Brain pericyte (primary cell): ENCODE results near the gene THOP1.

Source experiments
- DNase-seq: peaks from one replicate; pipeline ENCODE4 v3.0.0-alpha.2; 2012; ENCODE audit warnings: low read depth, low spot score

Gene THOP1

GRCh38 chr19:2762783-2763496 is 22.4 kb upstream of the THOP1 start:
- DNase-seq, result no peak

DNA sequence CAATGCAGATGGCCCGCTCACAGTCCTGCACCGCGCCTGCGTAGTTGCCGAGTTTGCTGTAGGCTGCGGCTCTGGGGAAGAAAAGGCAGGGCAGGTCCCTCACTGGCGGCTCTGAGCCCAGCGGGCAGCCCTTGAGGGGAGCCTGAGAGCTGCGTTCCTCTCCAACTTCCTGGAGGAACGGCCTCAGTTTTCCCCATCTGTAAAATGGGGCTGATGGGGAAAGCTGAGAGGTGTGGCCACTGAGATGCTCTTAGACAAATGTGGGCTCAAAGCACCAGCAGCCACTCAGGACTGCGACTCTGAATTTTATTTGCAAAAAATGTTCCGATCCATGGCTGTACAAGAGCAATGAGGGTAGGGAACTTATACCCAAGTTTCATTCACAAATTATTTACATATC is 21.6 kb upstream of the THOP1 start:
- no peak for DNase-seq

DNA sequence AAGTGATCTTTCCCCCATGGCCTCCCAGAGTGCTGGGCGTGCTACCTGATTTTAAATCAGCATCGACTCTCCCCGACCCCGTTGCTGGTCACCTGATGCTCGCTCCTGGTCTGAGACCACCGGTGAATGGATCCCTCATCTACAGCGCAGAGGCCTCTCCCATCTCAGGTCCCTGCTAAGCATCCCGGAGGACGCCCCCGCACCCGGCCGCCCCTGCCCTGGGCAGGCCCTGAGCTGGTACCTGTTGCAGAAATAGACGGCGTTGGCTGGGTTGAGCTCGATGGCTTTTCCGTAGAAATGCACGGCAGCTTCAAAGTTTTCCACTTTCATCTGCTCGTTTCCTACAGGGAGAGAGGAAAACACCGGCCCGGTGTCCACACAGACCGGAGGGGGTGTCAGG is 20.4 kb upstream of the THOP1 start:
- DNase-seq, result no peak

GRCh38 chr19:2765376-2765775 is 19.9 kb upstream of the THOP1 start:
- DNase-seq, result no peak

- DNase-seq, result no peak
These were observed 18.5 kb upstream of the THOP1 start for GRCh38 chr19:2766594-2767372.

GRCh38 chr19:2767688-2768087 is 17.6 kb upstream of the THOP1 start:
- no peak for DNase-seq

- DNase-seq, result no peak
These were observed 16.8 kb upstream of the THOP1 start for GRCh38 chr19:2768365-2769132.

GRCh38 chr19:2769218-2769617 is 16.1 kb upstream of the THOP1 start:
- DNase-seq, result no peak

DNA sequence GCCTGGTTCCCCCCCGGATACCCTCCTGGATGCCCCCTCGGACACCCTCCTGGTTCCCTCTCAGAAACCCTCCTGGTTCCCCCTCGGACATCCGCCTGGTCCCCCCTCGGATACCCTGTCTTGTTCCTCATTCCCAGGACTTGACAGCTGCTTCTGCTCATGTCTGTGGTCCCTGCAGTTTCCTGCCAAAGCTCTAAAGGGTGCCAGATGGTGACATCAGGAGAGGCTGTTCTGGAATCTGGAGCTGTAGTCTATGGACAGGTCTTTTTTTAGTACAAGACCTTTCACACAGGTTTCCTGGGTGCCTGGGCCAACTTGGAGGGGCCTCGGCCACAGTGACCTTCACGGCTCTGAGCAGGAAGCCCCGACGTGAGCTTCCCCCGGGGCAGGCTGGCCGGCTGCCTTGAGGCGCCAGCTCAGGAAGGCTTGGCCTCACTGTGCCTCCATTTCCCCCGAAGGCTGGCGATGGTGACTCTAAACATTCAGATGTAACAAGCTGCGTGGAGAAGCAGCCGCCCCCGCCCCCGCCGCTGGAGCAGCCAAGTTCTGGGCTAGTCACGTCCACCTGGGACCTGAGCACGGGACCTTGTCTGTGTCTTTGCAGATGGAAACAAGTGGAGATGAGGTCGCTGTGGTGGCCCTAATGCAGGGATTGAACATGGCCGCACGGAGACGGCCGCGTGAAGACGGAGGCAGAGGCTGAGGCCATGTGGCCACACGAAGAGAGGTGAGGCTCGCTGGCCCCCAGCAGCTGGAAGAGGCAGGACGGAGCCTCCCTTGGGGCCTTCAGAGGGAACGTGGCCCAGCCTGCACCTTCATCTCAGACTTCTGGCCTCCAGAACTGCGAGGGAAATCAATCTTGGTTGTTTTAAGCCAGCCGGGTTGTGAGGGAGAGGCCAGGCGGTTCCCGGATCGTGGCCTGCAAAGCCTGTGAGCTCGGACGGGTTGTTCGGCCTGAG is 15.0 kb upstream of the THOP1 start:
- DNase-seq, result no peak

DNA sequence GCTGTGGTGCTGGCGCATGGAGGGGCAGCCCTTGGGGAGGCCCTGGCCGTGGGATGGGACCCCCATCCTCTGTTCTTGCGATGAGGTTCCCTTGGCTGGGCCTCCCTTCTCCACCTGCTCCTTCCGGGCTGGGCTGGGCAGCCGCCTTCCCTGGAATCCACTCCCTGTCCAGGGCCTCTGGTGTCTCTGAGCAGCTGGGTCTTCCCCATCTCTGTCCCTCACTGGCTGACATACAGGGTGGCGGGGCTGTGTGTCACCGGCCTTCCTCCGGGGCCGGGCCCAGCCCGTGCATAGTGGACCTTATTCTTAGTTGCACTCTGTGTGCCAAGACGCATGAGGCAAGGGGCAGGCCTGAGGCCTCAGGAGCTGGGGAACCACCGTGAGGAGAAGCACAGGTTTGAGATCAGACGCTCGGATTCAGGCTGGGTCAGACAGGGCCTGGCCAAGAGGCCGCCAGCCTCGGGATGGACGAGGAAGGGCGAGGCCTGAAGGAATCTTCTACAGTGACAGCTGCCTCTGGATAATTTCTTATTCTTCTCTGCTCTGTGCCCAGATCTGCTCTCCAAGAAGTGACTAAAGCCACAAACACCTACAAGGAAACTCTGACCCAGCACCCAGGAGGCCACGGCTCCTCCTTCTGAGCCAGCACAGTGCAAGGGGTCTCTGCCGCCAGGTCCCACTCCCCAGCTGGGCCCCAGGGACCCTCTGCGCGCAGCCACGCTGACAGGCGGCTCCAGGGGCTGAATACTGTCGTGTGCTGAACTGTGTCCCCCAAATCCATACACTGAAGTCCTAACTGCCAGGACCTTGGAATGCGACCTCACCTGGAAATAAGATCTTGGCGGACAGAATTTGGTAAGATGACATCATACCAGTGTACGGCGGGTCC is 13.3 kb upstream of the THOP1 start:
- no peak for DNase-seq

DNA sequence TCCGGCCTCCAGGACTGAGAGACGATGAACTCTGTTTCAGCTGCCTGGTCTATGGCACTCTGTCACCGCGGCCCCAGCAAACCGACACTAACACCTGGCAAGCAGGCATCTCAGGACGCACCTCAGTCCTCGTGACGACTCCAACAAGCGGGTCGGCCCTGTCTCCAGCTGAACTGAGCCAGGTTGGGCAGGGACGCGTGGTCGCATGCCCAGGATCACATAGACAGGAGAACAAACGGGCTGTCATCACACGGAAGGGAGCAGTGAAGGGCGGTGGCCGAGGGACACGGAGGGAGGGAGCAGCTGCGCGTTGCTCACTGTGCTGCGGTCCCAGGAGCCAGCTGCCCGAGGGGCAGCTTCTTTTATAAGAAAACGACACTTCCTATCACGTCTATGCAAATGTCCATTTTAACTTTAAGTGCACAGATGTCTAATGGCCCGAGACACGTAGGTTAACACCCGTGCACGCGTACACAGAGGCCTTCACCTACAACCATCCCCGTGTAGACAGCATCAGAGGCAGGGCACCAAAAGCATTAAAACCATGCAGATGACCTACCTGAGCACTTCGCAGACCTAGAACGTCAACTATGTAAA is 11.1 kb upstream of the THOP1 start:
- no peak for DNase-seq

DNA sequence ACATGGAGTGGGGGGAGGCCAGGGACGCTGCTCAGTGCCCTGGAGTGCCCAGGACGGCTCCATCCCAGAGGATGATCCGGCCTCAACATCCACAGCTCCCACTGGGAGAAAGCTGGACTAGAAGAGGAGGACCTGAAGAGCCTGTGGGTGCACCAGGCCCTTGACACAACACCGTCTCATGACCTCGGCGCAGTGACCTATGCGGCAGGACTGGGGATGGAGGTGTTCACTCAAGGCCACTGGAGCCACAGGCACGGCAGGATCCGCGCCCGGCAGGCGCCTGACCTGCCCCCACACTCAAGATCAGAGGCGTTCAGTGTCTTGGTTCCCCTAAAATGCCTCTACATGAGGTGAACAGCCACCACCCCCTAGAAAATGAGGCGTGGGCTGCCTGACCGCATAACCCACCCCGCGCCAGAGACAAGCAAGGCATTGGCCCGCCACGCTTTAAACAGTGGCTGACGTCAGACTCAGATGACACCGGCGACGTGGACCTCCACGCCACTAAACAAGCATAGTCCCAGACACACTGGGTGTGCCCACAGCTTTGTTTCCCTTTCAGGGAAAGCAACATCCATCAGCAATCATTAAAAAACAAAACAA is 10.2 kb upstream of the THOP1 start:
- DNase-seq, result no peak

- no peak for DNase-seq
These were observed 9.5 kb upstream of the THOP1 start for GRCh38 chr19:2775556-2776430.

DNA sequence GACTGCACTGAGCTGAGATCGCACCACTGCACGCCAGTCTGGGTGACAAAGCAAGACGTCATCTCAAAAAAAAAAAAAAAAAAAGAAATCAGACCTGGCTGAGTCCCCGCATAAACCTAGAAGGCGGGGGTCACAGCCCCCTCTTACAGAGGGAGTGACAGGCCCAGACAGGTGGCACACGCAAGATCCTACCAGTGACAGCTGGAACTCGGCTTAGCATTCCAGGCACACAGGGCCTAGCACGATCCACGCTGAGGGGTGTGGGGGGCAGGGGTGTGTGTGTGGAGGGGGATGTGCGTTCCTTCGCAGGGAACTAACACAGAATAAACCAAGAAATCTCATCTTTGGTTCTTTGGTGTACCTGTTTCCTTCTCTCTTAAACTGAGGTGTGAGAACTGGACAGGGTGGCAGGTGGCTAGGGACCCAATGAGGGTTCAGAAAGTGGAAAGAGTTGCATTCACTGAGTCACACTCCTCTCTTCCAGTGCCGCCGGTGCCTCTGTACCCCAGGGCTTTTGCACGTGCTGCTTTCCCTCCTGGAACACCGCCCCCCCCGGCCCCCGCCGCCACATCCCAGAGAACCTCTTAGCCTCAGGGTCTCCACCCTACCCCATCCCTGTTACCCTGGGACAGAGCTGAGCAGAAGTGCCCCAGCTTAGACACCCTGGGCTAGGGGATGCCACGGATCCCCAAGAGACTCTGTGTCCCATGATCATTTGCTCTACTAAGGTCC is 7.2 kb upstream of the THOP1 start:
- DNase-seq, result no peak

- no peak for DNase-seq
These were observed 6.1 kb upstream of the THOP1 start for GRCh38 chr19:2779121-2779740.

DNA sequence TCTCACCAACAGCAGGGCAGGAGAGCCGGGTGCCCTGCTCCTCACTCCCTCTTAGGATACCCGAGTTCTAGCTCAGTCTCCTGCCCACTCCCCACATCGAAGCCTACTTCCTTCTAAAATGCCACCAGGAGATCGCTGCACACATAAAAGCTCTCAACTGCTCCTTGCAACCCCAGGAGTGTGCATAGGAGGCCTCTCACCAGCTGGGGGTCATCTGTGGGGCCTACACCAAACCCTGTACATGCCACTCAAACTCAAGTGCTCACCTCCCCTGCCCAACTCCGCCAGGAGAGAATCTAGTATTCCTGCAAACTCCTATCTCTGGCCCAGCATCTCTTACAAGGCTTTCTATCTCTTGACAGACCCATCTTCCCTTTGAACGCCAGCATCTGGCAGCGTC is 5.0 kb upstream of the THOP1 start:
- no peak for DNase-seq

DNA sequence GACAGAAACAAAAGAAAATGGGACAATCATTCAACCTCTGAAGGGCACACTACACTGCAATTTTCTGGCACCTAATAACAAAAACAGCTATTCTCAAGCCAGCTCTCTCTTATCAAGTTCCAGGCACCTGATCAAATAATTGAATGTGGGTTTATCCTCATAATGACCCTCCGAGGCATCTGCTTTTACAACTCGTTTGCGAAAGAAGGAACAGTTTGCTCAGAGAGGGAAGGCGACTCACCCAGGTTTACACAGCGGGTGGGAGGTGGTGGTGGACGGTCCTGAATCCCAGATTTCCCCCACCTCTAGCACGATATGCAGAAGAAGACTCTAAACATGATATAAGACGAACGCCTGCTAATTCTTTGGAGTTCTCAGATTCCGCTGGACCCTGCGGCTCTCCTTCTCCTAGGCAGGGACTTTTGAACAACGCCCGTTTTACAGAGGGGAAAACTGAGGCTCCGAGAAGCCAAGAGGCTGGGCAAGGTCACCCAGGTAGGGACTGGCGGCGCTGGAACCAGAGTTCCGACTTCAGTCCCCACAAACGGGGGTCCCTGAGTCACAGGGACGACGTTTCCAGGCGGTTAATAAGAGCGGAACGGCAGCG is 2.9 kb upstream of the THOP1 start:
- DNase-seq, result no peak
